ENCODE data around the gene CFDP1.
A peak's percentile ranks its signal among the peaks of the same experiment; 100 is the strongest.
"Not testable (repeated sequence)": the region's sequence is repeated elsewhere in the genome, so short reads cannot be mapped to it uniquely, and the experiment has no call there.

Gene CFDP1

GRCh38 chr16:75458439-75458838 is 25.1 kb upstream of the CFDP1 start:
- DNase-seq (ENCODE audit: low spot score), result no peak

DNA sequence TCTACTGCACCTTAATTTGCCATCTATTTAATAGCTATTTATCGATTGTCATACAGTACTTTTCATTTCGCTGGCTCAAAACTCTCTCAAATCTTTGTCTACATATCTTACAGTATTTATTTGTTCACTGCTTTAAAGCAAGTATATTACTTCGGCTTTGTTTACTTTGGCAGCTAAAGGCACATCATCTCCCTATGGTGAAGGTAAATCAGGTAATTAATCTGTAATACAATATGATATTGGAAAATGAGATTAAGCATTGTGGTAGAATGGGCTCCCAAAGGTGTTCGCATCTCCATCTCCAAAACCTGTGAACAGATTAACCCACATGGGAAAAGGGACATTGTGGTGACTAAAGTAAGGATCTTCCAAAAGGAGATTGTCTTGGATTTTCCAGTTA is 24.7 kb upstream of the CFDP1 start:
- no peak for DNase-seq (ENCODE audit: low spot score)

- DNase-seq (ENCODE audit: low spot score), result no peak
These were observed 24.2 kb upstream of the CFDP1 start for GRCh38 chr16:75457485-75458021.

- DNase-seq (ENCODE audit: low spot score), result no peak
These were observed 23.7 kb upstream of the CFDP1 start for GRCh38 chr16:75456971-75457370.

DNA sequence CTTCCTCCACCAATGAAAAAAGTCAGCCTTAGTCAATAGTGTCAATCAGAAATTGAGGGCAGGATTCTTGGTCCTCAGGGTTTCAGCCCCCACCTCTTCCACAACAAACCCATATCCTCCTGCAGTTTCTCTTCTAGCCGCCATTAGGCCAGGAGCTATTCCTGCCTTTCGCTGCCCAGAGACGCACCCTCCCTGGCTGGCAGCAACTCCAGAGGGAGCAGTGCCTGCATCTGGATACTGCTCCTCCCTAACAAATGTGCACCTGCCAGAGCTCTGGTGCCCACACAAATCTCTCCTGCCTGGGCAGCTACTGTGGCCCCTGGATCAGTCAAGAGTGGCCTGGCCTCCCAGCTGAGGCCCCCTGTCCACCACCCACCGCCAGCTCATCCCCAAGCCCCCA is 23.2 kb upstream of the CFDP1 start:
- DNase-seq (ENCODE audit: low spot score), result not testable (repeated sequence)

DNA sequence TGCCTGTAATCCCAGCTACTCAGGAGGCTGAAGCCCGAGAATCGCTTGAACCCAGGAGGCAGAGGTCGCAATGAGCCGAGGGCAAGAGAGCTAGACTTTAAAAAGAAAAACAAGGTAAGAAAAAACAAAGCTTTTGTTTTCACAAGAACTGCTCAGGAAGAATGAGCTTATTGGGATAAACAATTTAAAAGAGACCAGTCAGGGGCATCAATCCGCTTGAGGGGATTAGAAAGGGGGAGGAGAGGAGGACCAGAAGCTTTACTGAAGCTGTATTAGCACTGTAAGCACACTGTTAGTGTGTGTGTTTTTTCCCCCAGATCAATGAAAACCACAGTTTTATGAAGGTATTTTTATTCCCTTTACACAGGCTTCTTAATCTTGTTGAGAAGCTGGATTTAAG is 22.4 kb upstream of the CFDP1 start:
- DNase-seq (ENCODE audit: low spot score), result no peak

DNA sequence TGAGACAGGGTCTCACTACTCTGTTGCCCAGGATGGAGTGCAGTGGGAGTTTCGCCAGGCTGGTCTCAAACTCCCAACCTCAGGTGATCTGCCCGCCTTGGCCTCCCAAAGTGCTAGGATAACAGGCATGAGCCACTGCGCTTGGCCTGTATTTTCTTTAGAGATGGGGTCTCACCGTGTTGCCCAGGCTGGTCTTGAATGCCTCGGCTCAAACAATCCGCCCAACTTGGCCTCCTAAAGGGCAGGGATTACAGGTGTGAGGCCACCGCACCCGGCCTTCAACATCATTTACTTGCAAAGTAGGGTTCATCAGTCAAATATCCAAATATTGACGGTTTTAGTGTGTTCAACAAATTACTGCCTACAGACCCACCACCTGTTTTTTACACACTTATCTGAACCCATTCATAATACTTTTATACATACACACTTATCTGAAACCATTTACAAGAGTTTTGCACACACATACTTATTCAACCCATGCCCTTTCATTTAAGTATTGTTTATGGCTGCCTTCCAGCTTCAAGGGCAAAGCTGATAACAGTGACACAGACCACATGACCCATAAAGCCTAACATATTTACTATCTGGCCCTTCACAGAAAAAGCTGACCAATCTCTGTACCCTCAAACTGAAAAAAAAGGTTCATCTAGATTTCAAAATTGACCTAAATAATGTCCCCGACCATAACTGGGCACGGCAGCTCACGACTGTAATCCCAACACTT is 19.3 kb upstream of the CFDP1 start:
- no peak for DNase-seq (ENCODE audit: low spot score)

GRCh38 chr16:75446416-75446815 is 13.1 kb upstream of the CFDP1 start:
- DNase-seq (ENCODE audit: low spot score), result no peak

DNA sequence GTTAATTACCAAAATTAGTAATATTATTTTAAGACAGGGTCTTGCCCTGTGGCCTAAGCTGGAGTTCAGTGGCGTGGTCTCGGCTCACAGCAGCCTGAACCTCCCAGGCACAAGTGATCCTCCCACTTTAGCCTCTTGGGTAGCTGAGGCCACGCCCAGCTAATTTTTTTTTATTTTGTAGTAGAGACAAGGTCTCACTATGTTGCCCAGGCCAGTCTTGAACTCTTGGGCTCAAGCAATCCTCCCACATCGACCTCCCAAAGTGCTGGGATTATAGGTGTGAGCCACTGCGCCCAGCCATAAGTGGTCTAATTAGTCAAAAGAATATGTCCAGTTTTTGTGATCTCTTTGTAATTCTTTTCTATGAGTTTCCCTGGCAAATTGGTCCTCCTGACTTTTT is 12.0 kb upstream of the CFDP1 start:
- no peak for DNase-seq (ENCODE audit: low spot score)

- peak; percentile 60 for DNase-seq (ENCODE audit: low spot score)
These were observed 10.0 kb upstream of the CFDP1 start for GRCh38 chr16:75443298-75443697.

- DNase-seq (ENCODE audit: low spot score), result peak; percentile 74
These were observed 570 bp upstream of the CFDP1 start for GRCh38 chr16:75433732-75434413.

- no peak for DNase-seq (ENCODE audit: low spot score)
These were observed 3.5 kb downstream of the CFDP1 start for GRCh38 chr16:75429621-75430403.

DNA sequence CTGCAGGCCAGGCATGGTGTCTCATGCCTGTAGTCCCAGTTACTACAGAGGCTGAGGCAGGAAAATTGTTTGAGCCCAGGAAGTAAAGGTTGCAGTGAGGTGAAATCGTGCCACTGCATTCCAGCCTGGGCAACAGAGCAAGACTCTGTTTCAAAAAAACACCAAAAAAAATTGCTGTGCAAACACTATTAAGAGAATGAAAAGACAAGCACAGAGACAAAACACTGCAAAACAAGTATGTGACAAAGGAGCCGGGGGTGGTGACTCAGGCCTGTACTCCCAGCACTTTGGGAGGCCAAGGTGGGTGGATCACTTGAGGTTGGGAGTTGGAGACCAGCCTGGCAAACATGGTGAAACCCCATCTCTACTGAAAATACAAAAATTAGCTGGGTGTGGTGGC is 6.8 kb downstream of the CFDP1 start:
- peak; percentile 24 for DNase-seq (ENCODE audit: low spot score)

DNA sequence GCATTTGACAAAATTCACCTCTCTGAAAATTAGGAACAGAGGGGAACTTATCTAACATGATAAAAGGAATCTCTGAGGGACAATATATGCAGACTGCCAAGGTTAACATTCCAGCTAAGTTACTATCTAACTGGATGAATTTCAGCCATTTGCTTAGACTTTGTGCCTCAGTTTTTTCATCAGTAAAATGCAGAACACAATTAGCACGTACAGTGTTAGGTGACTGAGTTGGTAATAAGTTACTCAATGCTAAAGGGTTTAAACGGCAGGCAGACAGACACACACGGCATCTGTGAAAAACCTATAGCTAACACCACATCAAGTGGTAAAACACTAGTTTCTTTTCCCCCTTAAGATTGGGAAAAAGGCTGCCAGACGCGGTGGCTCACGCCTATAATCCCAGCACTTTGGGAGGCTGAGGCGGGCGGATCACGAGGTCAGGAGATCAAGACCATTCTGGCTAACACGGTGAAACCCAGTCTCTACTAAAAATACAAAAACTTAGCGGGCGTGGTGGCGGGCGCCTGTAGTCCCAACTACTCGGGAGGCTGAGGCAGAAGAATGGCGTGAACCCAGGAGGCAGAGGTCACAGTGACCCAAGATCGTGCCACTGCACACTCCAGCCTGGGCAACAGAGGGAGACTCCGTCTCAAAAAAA is 9.1 kb downstream of the CFDP1 start:
- DNase-seq (ENCODE audit: low spot score), result not testable (repeated sequence)

DNA sequence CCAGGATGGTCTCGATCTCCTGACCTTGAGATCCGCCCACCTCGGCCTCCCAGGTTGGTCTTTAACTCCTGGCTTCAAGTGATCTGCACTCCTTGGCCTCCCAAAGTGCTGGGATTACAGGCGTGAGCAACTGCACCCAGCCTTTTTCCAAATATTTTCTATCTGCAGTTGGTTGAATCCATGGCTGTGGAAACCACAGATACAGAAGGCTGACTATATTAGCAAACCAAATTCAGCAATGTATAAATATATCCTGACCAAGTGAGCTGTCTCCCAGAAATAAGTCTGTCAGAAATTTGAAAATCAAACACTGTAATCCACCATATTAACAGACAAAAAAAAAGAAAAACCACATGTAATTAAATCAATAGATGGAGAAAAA is 9.6 kb downstream of the CFDP1 start:
- no peak for DNase-seq (ENCODE audit: low spot score)

DNA sequence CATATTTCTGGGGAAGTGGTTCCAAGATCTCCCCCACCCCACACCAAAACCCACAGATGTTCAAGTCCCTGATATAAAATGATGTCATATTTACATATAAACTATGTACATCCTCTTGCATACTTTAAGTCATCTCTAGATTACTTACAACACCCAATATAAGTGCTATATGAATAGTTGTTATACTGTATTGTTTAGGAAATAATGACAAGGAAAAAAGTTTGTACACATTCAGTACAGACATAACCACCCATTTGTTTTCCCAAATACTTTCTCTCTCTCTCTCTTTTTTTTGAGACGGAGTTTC is 11.5 kb downstream of the CFDP1 start:
- no peak for DNase-seq (ENCODE audit: low spot score)

DNA sequence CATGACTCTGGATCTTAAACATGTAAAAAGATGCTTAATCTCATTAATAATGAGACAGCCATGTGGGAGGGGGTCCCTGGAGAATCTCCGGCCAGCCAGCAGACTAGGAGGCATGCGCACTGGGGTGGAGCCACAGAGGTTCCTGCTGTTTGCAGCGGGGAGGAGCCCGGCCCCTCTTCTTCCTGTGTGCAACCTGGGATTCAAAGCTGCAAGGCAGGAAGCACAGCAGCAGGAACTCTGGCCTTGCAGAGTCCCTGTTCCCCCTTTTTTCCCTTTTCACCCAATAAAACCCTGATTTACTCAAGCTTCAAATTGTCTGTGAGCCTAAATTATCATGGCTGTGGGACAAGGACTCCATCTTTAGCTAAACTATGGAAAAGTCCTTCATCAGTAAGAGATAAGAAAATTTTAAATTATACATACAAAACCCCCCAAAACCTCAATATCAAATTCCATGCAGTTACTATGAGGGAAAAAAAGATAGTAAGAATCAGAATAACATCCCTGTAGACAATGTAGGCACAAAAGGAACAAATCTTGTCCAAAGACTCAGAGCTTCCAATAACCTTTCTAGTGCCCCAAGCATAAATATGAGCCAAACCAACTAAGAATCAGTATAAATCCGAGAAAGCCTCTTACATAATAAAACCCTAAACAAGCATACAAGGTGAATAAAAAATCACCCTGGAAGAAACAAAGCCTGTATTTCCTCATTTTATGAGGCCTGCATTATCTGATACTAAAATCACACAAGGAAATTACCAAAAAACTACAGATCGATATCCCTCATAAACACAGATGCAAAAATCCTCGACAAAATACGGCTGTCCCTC is 12.1 kb downstream of the CFDP1 start:
- DNase-seq (ENCODE audit: low spot score), result peak; percentile 50

DNA sequence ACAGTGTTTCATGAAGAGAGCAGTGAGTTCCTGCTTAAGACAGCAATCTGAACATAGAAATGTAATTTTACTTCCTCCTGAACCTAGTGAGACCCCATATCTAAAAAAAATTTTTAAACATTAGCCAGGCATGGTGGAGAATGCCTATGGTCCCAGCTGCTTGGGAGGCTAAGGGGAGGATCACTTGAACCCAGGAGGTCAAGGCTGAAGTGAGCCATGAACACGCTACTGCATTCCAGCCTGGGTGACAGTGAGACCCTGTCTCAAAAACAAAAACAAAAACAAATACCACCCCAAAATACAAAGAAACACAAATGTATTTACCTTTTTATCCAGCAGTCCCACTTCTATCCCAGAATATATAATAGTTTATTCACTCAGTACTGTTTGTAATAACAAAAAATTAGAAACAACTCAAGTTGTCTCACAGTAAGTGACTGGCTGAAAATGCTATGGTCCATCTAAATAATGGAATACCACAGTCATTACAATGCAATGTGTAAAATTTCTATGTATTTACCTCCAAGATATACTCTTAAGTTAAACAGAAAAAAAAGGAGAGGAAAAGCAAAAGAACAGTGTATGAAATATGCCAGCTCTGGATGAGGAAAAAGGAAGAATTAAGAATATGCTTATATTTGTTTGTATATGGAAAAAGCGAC is 16.3 kb downstream of the CFDP1 start:
- DNase-seq (ENCODE audit: low spot score), result no peak

- no peak for DNase-seq (ENCODE audit: low spot score)
These were observed 18.0 kb downstream of the CFDP1 start for GRCh38 chr16:75415169-75415905.

DNA sequence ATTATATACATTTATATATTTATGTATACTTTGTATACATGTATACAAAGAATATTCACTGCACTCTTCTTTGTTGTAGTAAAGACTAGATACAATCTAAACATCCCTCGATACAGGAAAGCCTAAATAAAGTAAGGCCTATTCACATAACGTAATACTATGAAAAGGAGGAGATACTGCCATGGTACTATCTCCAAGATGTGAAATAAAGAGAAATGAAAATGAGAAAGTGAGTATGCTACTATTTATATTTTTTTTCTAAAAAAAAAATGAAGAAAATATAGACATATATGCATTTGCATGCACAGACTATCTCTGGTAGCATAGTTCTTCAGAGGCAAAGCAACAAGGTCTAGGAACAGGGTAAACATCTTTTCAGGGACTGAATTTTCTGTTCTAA is 19.4 kb downstream of the CFDP1 start:
- DNase-seq (ENCODE audit: low spot score), result no peak

Data from AG20443 (cell line).